Neural progenitor cell (in vitro differentiated cells): ENCODE measurements around the gene ADRA2C. TPM values are rescaled to one million over a fixed set of nuclear protein-coding genes. Genes with fewer than 3 reads are reported as not detected.

Source experiments
- DNase-seq: peaks from one replicate; pipeline ENCODE4 v3.0.0-alpha.2; 2016; ENCODE audit warnings: low spot score
- H2AFZ ChIP-seq: fragments of 200-600 bp; sonication (generic); replicated peaks from 2 replicates; pipeline ENCODE4 v1.6.1; 2016; ENCODE audit warnings: antibody characterized with exemption
- H3F3A ChIP-seq: fragments of 200-600 bp; sonication (generic); 2 replicates; pipeline ENCODE4 v1.6.1; 2016; ENCODE audit warnings: antibody characterized with exemption, low read depth
- H3K27ac ChIP-seq: fragments of 200-600 bp; sonication (generic); 2 replicates; pipeline ENCODE4 v1.5.1; 2016; ENCODE audit warnings: mild to moderate bottlenecking
- H3K27me3 ChIP-seq: fragments of 200-600 bp; sonication (generic); 2 replicates; pipeline ENCODE4 v1.6.1; 2016; ENCODE audit warnings: mild to moderate bottlenecking, moderate library complexity
- H3K36me3 ChIP-seq: fragments of 200-600 bp; sonication (generic); 2 replicates; pipeline ENCODE4 v1.5.1; 2016
- H3K4me1 ChIP-seq: fragments of 200-600 bp; sonication (generic); 2 replicates; pipeline ENCODE4 v1.6.1; 2016; ENCODE audit warnings: mixed run types
- H3K4me2 ChIP-seq: fragments of 200-600 bp; sonication (generic); 2 replicates; pipeline ENCODE4 v1.6.1; 2016
- H3K4me3 ChIP-seq: fragments of 200-600 bp; sonication (generic); 2 replicates; pipeline ENCODE4 v1.5.1; 2016
- H3K79me2 ChIP-seq: fragments of 200-600 bp; sonication (generic); 2 replicates; pipeline ENCODE4 v1.6.1; 2016; ENCODE audit warnings: low read depth
- H3K9ac ChIP-seq: fragments of 200-600 bp; sonication (generic); 2 replicates; pipeline ENCODE4 v1.6.1; 2016
- H3K9me3 ChIP-seq: fragments of 200-600 bp; sonication (generic); 2 replicates; pipeline ENCODE4 v1.5.1; 2016; ENCODE audit warnings: low read depth
- H4K20me1 ChIP-seq: fragments of 200-600 bp; sonication (generic); 2 replicates; pipeline ENCODE4 v1.6.1; 2016; ENCODE audit warnings: low read depth
- H3K27ac Mint-ChIP-seq: 3 replicates; pipeline ENCODE4 v1.8.0; 2021; ENCODE audit warnings: mixed read lengths
- H3K27me3 Mint-ChIP-seq: 2 replicates; pipeline ENCODE4 v1.8.0; 2022; ENCODE audit warnings: low read depth, mild to moderate bottlenecking, inconsistent platforms, moderate library complexity, mixed read lengths; ENCODE audit not compliant: insufficient read depth
- H3K36me3 Mint-ChIP-seq: 3 replicates; pipeline ENCODE4 v1.8.0; 2021; ENCODE audit warnings: mixed read lengths
- H3K4me1 Mint-ChIP-seq: 3 replicates; pipeline ENCODE4 v1.8.0; 2021; ENCODE audit warnings: mixed read lengths
- H3K4me3 Mint-ChIP-seq: 3 replicates; pipeline ENCODE4 v1.8.0; 2021; ENCODE audit warnings: mild to moderate bottlenecking, moderate library complexity, mixed read lengths
- H3K9me3 Mint-ChIP-seq: 3 replicates; pipeline ENCODE4 v1.8.0; 2020; ENCODE audit warnings: mixed read lengths
- CTCF ChIP-seq: fragments of 200-600 bp; sonication (generic); IDR thresholded peaks from 2 replicates; pipeline ENCODE4 v1.5.1; 2017; ENCODE audit warnings: antibody characterized with exemption, mild to moderate bottlenecking
- EZH2 ChIP-seq: fragments of 200-600 bp; sonication (generic); IDR thresholded peaks from 2 replicates; pipeline ENCODE4 v1.6.1; 2017; ENCODE audit warnings: antibody characterized with exemption, mild to moderate bottlenecking, moderate library complexity
- EZH2phosphoT487 ChIP-seq: fragments of 200-600 bp; sonication (generic); IDR thresholded peaks from 2 replicates; pipeline ENCODE4 v1.6.1; 2017; ENCODE audit warnings: antibody characterized with exemption
- total RNA-seq: library from RNA; depleted of rRNA; stranded (reverse); fragments of >200 nt; gene quantifications from 2 replicates; pipeline ENCODE4 v1.2.3, GENCODE V29; 2015; ENCODE audit warnings: low replicate concordance

The ADRA2C gene
- total RNA-seq, 1 donor from 2014 or later: 2.5 TPM

GRCh38 chr4:3805731-3806130, 39.5 kb downstream of the ADRA2C start:
- Mint-ChIP-seq H3K36me3 (no peaks in the 10 kb centered on the region), H3K4me3 (no peak overlapping the region), H3K9me3 (no peaks in the 10 kb centered on the region), H3K27me3 (peaks cover 33% of the 10 kb centered on the region), H3K4me1 (peaks cover 44% of the 10 kb centered on the region), H3K27ac (no peak overlapping the region)
- Histone ChIP-seq H3K9ac (no peak overlapping the region), H3F3A (peaks cover 23% of the 10 kb centered on the region), H3K27ac (no peak overlapping the region), H2AFZ (no peak overlapping the region), H3K27me3 (no peaks in the 10 kb centered on the region), H4K20me1 (no peaks in the 10 kb centered on the region), H3K4me2 (no peak overlapping the region), H3K79me2 (no peaks in the 10 kb centered on the region), H3K36me3 (no peaks in the 10 kb centered on the region), H3K4me1 (peaks cover 55% of the 10 kb centered on the region), H3K9me3 (no peaks in the 10 kb centered on the region), H3K4me3 (no peak overlapping the region)
- no peak for DNase-seq
- no peak for TF ChIP-seq EZH2phosphoT487
- no peak for TF ChIP-seq EZH2
- no peak for TF ChIP-seq CTCF

- Histone ChIP-seq H3F3A (peaks cover 23% of the 10 kb centered on the region), H3K79me2 (no peaks in the 10 kb centered on the region), H3K36me3 (no peaks in the 10 kb centered on the region), H4K20me1 (no peaks in the 10 kb centered on the region), H3K27me3 (no peaks in the 10 kb centered on the region), H2AFZ (no peak overlapping the region), H3K9me3 (no peaks in the 10 kb centered on the region), H3K4me1 (peaks cover 40% of the 10 kb centered on the region), H3K4me2 (peak overlapping the region; percentile 72), H3K27ac (peak overlapping the region; percentile 39), H3K4me3 (peak overlapping the region; percentile 30), H3K9ac (no peak overlapping the region)
- Mint-ChIP-seq H3K36me3 (no peaks in the 10 kb centered on the region), H3K27me3 (peaks cover 33% of the 10 kb centered on the region), H3K9me3 (no peaks in the 10 kb centered on the region), H3K27ac (no peak overlapping the region), H3K4me3 (peak overlapping the region; percentile 72), H3K4me1 (peaks cover 38% of the 10 kb centered on the region)
- no peak for DNase-seq
- TF ChIP-seq EZH2phosphoT487 (no peak), CTCF (no peak), EZH2 (no peak)
Observed at GRCh38 chr4:3807311-3807710, 41.1 kb downstream of the ADRA2C start.

- Histone ChIP-seq H3K36me3 (no peaks in the 10 kb centered on the region), H3K9me3 (no peaks in the 10 kb centered on the region), H3K4me1 (peaks cover 33% of the 10 kb centered on the region), H4K20me1 (no peaks in the 10 kb centered on the region), H3K4me2 (peak overlapping the region; percentile 72), H3K4me3 (peak overlapping the region; percentile 30), H3K9ac (no peak overlapping the region), H3K27me3 (no peaks in the 10 kb centered on the region), H2AFZ (no peak overlapping the region), H3K79me2 (no peaks in the 10 kb centered on the region), H3K27ac (peak overlapping the region; percentile 39), H3F3A (peaks cover 18% of the 10 kb centered on the region)
- DNase-seq: peak; percentile 88
- Mint-ChIP-seq H3K27me3 (peaks cover 36% of the 10 kb centered on the region), H3K9me3 (no peaks in the 10 kb centered on the region), H3K36me3 (no peaks in the 10 kb centered on the region), H3K27ac (no peak overlapping the region), H3K4me3 (peak overlapping the region; percentile 67), H3K4me1 (peaks cover 32% of the 10 kb centered on the region)
- no peak for TF ChIP-seq CTCF
- TF ChIP-seq EZH2: peak; percentile 35
Observed at GRCh38 chr4:3807822-3808496, 41.8 kb downstream of the ADRA2C start.
